ENCODE measurements around the gene GAREM1.
A peak's percentile ranks its signal among the peaks of the same experiment; 100 is the strongest.

Gene GAREM1

DNA sequence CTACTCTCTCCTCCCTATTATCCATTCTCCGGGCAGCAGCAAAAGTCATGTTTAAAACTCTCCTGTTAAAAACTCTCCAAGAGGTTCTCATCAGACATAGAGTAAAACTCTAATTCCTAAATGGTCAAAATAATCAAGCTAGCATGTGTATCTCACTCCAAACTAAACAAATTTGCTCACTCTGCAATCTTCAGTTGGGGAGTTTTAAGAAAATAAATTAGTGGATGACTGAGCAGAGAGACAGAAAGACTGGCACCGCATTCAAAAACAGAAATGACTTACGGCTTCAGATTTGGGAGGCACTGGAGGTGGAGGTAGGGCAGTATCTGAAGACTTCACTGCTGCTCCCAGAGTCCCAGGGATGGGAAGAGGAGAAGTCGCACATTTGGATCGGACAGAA is 183.9 kb downstream of the GAREM1 start:
- DNase-seq = no peak

- no peak for DNase-seq
Observed at GRCh38 chr18:32284284-32284683, 186.4 kb downstream of the GAREM1 start.

DNA sequence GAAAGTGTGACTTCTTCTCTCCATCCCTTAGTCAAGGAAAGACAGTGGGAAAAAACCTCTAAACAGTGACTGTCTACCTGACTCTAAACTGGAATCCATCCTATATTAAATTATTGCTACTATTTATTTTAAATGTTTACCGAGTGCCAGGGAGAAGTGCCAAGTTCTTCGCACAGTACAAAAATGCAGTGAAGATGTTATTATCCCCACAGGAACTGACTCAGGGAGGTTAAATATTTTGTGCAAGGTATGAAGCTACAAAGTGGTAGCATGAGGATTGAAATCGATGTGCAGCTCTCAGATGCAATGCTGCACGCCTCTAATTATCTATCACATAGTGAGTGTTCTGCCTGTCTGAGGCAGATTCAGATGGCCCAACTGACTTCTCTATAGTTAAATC is 189.8 kb downstream of the GAREM1 start:
- DNase-seq = no peak

DNA sequence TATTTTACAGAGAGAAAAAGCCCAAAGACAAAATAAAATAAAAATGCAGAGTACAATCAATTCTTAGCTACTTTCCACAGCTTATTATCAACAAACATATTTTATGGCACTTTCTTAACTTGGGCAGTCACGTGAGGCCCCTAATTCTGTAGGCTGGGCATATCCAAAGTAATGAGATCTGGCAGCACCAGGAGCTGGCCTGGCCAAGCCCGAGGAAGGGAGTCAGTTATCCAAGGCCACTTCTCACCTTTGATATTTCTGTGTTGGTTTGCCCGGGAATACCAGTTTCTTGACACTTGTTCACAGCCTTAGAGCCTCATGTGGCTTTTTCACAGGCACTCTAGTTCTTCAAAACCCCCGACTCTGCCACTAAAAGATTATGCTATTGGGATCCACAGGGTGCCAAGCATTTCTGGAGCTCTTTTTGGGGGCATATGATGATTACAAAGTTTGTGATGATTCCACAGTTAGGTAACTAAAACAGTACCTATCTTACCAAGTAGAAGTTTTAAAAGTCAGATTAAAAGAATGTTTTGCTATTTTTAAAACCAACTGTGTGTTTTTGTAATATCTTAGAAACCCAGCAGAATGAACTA is 190.4 kb downstream of the GAREM1 start:
- no peak for DNase-seq

DNA sequence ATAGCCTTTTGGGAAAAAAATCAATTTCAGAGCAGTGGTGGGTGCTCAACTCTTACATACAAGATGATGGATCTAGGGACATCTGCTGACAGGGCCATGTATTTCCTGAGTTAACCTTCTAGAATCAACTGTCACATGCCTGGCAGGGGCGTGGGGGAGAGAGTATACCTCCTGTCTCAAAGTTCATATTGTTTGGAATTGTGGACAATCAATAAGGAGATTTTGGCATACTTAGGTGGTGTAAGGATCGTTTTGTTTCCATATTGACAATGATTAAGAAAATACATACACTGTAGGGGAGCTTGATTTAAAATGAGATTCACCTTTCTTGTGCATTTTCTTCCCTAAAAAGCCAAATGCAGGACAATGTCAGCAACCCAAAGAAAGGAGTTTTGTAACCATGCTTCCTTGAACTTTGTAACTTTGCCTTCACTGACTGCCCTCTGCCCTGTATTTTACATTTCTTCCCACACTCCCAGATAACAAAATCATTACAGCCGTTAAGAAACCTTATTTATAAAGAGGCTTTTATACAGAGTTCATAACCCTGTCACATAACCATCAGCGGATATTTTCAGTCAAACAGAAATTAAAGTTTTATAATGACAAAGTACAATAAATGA is 192.4 kb downstream of the GAREM1 start:
- no peak for DNase-seq

DNA sequence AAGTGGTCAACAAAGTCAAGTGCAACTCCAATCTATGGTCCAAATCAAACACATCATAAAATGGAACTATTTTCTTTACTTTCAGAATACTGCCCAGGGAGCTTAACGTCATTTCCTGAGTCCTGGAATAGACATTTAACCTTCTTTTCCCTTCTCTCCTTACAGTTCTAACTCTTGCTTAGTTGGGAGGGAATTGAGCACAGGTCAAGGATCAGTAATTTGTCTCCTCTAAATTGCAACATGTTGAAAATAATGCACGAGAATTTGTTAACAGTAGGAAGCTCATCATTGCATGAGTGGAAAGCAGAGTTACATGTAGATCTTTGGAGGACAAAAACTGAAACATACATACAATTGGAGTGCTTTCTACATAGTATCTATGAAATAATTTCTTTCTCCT is 193.1 kb downstream of the GAREM1 start:
- DNase-seq = no peak

DNA sequence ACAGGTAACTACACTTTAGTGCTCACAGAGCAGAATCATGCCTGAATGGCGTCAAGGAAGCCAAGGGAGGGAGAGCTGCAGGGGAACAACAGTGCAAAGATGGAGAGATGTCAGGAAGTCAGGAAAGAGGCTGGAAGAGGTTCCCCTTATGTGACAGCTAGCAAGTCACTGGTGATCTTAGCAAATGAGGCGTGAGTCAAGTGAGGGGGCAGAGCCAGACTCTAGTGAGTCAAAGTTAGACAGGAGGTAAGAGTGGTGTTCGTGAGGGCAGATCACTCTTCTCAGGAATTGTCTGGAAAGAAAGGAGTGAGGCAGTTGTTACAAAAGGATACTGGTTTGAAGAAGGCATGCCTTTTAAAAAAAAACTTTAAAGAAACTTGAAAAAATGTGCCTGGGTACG is 193.8 kb downstream of the GAREM1 start:
- no peak for DNase-seq

DNA sequence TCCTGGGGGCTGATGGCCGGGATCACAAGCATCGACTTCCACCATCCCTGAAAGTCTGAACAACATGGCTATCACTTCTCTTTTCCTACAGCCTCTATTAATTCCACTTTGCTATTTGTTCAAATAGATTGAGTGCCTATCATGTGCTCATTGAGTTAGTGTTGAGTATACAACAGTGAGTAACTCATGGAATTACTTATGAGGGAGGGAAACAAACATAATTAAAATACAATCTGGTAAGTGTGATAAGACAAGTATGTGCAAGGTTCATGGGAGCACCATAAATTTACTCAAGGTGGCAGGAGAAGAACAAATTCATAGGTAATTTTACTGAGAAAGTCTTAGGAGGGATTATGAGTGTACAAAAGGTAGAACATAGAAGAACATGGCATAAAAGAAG is 194.4 kb downstream of the GAREM1 start:
- DNase-seq = no peak

- DNase-seq = no peak
Observed at GRCh38 chr18:32275221-32275620, 195.5 kb downstream of the GAREM1 start.

GRCh38 chr18:32274307-32274706 is 196.4 kb downstream of the GAREM1 start:
- no peak for DNase-seq

DNA sequence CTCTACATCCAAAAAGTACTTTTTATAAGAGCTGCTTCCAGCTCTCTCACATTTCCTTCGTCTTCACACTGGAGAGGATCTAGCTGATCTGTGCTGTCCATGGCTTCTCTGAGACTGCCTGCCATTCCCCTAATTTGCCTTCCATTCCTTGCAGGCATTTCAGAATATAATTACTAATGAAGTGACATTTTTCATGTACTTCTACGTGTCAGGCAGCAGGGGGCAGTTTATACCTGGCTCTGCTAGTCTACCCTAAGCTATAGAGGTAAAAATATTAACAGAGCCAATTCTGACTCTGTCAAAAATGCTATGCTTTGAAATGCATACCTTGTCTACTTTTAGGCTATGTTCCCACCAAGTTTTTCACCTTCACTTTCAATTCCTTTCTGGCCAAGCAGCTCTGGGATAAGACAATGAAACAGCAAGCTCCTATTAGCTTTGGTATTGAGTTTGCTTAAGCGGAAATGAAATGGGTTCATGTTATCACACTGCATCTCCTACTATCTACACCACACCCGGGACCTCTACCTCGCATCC is 198.9 kb downstream of the GAREM1 start:
- DNase-seq = peak; percentile 16

- DNase-seq = no peak
Observed at GRCh38 chr18:32270341-32270740, 200.3 kb downstream of the GAREM1 start.

DNA sequence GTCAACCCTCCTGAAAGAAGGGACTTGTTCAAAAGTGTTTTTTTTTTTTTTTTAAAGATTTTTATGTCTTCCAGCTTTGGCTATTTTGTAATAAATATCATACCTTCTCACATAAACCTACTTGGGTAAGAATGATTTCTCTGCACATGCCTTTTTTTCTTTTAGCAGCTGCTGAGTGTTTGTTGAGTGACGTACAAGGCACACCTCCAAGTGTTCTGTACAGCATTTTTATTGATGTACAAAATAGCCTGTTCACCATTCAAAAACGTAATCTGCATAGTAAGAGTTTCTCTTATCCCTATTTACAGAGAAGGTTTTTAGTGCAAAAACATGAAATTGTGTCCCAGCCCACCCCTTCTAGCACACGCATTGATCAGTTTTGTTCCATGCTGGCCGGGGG is 203.2 kb downstream of the GAREM1 start:
- no peak for DNase-seq

DNA sequence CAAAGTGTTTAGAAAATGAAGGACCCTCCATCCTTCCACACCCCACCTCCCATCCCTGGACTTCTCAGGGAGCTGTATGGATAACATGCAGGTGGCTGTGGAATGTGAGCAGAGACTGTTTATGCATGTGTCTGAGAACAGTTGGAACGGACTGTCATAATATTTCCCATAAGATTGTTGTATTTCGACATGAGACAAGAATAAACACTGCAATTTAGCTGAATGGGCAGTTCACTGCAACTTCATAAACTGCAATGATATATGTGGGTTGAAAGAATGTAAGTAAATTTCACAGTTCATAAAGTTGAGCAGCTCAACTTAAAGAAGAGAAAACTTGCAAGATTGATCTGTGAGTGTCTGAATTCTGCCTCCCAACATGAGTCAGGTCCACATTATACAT is 206.3 kb downstream of the GAREM1 start:
- no peak for DNase-seq

- DNase-seq = no peak
Observed at GRCh38 chr18:32262092-32262491, 208.6 kb downstream of the GAREM1 start.

DNA sequence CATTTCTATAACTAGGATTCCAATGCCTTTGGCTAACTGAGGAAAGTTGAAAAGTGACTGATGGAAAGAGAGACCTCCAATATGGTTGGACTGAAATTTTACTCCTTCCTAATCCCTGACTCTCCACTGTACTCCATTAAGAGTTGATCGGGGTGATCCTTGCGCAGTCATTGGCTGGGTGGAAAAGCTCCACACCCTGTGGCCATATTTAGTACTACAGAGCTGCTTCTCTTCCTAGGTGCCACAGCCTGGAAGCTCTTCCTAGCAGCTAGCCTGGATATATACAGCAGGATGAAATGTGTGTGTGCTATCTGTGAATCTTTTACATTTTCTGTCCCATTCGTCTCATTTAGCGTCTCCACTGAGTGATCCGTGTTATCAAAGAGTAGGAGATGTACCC is 209.7 kb downstream of the GAREM1 start:
- DNase-seq = no peak

- DNase-seq = no peak
Observed at GRCh38 chr18:32259553-32259952, 211.1 kb downstream of the GAREM1 start.

GRCh38 chr18:32258558-32259204 is 212.0 kb downstream of the GAREM1 start:
- no peak for DNase-seq

DNA sequence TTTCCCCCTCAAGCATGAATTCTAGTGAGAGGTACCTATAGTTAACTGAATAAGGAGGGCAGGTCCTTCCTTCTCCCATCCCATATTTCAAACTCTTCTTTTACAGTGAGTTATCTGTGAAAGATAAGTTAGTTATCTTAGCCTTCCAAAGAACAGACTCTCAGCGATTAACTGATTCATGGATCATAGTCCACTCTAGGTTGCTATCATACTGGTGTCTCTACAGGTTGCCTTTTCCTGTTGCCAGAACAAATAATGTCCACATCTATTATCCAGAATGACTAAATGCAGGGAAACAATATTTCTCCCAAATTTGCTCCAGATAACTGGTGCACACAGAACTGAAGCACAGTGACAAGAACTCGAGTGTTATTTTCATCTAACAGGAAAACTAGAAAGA is 212.5 kb downstream of the GAREM1 start:
- no peak for DNase-seq

DNA sequence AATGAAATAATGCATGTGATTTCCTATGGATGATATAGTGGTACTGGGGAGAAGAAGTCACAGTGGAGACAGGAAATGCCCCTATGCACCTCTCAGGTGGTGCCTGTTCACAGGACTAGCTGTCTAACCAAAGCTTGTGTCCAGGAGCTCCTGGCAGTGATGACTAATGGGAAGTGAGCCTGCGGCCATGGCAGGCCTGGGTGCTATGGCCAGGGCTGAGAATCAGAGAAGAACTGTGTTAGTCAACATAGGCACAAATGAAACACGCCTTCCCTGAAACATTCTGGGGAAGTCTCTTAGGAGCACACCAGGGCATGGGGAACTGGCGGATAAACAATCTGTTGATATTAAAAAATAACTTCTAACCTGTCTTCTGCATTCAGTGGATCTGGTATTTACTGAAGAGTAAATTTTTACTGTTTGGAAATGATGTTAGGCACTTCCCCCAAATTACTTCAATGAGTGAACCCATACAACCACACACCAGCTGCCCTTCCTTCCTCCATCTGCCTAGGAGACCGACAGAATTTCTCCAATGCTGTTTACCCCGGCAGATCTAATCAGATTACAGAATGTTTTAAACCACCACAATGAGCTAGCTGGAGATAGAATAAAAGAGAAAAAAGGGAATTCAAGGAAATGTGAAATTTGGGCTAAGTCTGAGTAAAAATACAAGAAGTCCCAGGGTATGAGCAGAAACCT is 213.4 kb downstream of the GAREM1 start:
- DNase-seq = no peak

GRCh38 chr18:32255570-32255969 is 215.1 kb downstream of the GAREM1 start:
- no peak for DNase-seq

DNA sequence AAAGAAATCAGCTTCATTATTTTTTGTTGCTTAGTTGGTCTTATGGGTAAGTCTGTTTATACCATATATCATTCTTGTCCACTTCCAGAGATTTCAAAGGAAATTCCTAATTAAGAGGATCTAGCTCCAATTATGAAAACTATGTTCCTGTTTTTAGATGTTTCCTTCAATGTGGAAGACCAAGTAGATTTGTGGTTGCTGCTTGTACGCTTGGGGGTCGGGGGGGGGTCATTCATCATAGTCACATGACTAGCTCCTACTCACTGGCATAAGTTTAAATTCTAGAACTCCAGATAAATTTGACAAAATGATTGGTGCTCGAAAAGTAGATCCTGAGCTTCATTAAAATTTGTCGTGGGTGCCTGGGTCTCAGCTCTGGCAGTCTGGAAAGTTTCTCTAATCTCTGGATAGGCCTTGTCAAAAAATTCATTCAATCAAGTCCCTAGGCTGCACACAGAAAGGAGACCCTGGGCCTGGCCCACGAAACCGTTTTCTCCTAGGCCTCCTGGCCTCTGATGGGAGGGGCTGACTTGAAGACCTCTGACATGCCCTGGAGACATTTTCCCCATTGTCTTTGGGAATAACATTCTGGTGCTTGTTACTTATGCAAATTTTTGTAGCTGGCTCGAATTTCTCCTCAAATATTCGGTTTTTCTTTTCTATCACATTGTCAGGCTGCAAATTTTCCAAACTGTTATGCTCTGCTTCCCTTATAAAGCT is 218.4 kb downstream of the GAREM1 start:
- DNase-seq = no peak

DNA sequence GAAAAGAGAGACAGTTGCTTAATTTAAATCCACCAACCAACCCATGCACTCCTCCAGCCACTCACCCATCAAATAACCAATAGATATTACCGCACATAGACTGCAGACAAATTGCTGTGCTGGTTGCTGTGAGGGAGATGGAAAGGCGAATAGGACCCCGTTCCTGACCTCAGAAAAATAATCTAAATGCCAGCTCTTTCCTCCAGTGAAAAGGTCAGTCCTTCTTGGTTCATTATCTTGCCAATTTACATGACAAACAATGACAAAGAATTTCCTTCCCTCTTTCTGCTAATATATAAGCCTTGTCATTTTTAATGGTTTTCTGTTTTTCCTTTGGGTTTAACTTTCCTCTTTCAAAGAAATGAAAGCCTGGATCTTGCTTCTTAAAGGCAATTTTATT is 219.2 kb downstream of the GAREM1 start:
- DNase-seq = no peak
